ENCODE measurements around the gene NRXN3. TPM values are rescaled to one million over a fixed set of nuclear protein-coding genes. Genes with fewer than 3 reads are reported as not detected.

NRXN3 gene
- total and polyA plus RNA-seq, 2 donors (not counting 1 experiment from before 2014, with no cell fraction given): not detected

- intact Hi-C loops (cut with micrococcal nuclease): no loop called here
- Histone ChIP-seq H3K4me2 (replicated peaks; ENCODE audit: low read depth, low read length, poor library complexity, severe bottlenecking) (no peak overlapping the region), H3K27me3 (replicated peaks in 1 of 4; ENCODE audit: control extremely low read depth in 1 of 4, control insufficient read depth in 3 of 4, insufficient read depth in 4 of 4, low read length in 3 of 4) (no peaks in the 10 kb centered on the region), H3K9me3 (ENCODE audit: control extremely low read depth in 1 of 3, control insufficient read depth in 2 of 3, insufficient read depth in 1 of 3, low read length in 2 of 3) (no peaks in the 10 kb centered on the region), H3K4me3 (ENCODE audit: control extremely low read depth in 1 of 5, extremely low read depth in 1 of 5, insufficient read depth in 1 of 5, low read depth in 2 of 5, low read length in 4 of 5) (no peak overlapping the region), H4K20me1 (ENCODE audit: control insufficient read depth, insufficient read depth, low read length, poor library complexity, severe bottlenecking) (no peaks in the 10 kb centered on the region), H3K36me3 (replicated peaks in 1 of 2; ENCODE audit: control extremely low read depth in 1 of 2, control insufficient read depth in 1 of 2, extremely low read depth in 1 of 2, insufficient read depth in 2 of 2, low read length in 1 of 2) (no peaks in the 10 kb centered on the region), H2AFZ (ENCODE audit: insufficient read depth, low read depth, low read length, poor library complexity, severe bottlenecking) (no peak overlapping the region), H3K9ac (ENCODE audit: low read length) (no peak overlapping the region), H3K27ac (ENCODE audit: low read length in 2 of 2) (no peak overlapping the region), H3K4me1 (ENCODE audit: control insufficient read depth in 2 of 2, insufficient read depth in 2 of 2, low read length in 2 of 2) (no peaks in the 10 kb centered on the region), H3K79me2 (ENCODE audit: control insufficient read depth, insufficient read depth, low read length) (no peaks in the 10 kb centered on the region)
- ATAC-seq (ENCODE audit: low read depth) (no peak), DNase-seq (no peak)
- TF ChIP-seq CTCF (IDR thresholded peaks at IDR 0.05) (no peak), EZH2 (IDR thresholded peaks at IDR 0.05; ENCODE audit: borderline replicate concordance, insufficient read depth, low read depth, low read length, poor library complexity, severe bottlenecking) (no peak)
- no peak overlapping the region for H3K4me3 Mint-ChIP-seq
- no CpG with 5 or more reads among the region's 2 CpGs for WGBS (ENCODE audit: insufficient coverage)
- no peaks in the 10 kb centered on the region for H3K27me3 Mint-ChIP-seq
- ChIA-PET POLR2A (no interaction called here), CTCF (no interaction called here)
- H3K4me1 Mint-ChIP-seq: no peaks in the 10 kb centered on the region
- H3K9me3 Mint-ChIP-seq (ENCODE audit: insufficient read depth): no peaks in the 10 kb centered on the region
- no peak overlapping the region for H3K27ac Mint-ChIP-seq
Observed at GRCh38 chr14:78873581-78873980, 703.4 kb downstream of the NRXN3 start.

GRCh38 chr14:78875049-78875448 lies 704.9 kb downstream of the NRXN3 start:
- H3K27me3 ChIP-seq (replicated peaks in 1 of 4; ENCODE audit: control extremely low read depth in 1 of 4, control insufficient read depth in 3 of 4, insufficient read depth in 4 of 4, low read length in 3 of 4): no peaks in the 10 kb centered on the region
- Mint-ChIP-seq H3K4me1 (no peaks in the 10 kb centered on the region), H3K4me3 (no peak overlapping the region), H3K9me3 (ENCODE audit: insufficient read depth) (no peaks in the 10 kb centered on the region), H3K27me3 (no peaks in the 10 kb centered on the region), H3K27ac (no peak overlapping the region)
- H3K4me2 ChIP-seq (replicated peaks; ENCODE audit: low read depth, low read length, poor library complexity, severe bottlenecking): no peak overlapping the region
- no peaks in the 10 kb centered on the region for H4K20me1 ChIP-seq (ENCODE audit: control insufficient read depth, insufficient read depth, low read length, poor library complexity, severe bottlenecking)
- H3K27ac ChIP-seq (ENCODE audit: low read length in 2 of 2): no peak overlapping the region
- CTCF ChIA-PET: no interaction called here
- no peaks in the 10 kb centered on the region for H3K36me3 ChIP-seq (replicated peaks in 1 of 2; ENCODE audit: control extremely low read depth in 1 of 2, control insufficient read depth in 1 of 2, extremely low read depth in 1 of 2, insufficient read depth in 2 of 2, low read length in 1 of 2)
- no peak for TF ChIP-seq EZH2 (IDR thresholded peaks at IDR 0.05; ENCODE audit: borderline replicate concordance, insufficient read depth, low read depth, low read length, poor library complexity, severe bottlenecking)
- H3K9ac ChIP-seq (ENCODE audit: low read length): no peak overlapping the region
- WGBS (ENCODE audit: insufficient coverage): 33% methylated on average over 1 of the region's 2 CpGs
- POLR2A ChIA-PET: no interaction called here
- H3K4me3 ChIP-seq (ENCODE audit: control extremely low read depth in 1 of 5, extremely low read depth in 1 of 5, insufficient read depth in 1 of 5, low read depth in 2 of 5, low read length in 4 of 5): no peak overlapping the region
- H3K4me1 ChIP-seq (ENCODE audit: control insufficient read depth in 2 of 2, insufficient read depth in 2 of 2, low read length in 2 of 2): no peaks in the 10 kb centered on the region
- no peaks in the 10 kb centered on the region for H3K79me2 ChIP-seq (ENCODE audit: control insufficient read depth, insufficient read depth, low read length)
- H3K9me3 ChIP-seq (ENCODE audit: control extremely low read depth in 1 of 3, control insufficient read depth in 2 of 3, insufficient read depth in 1 of 3, low read length in 2 of 3): no peaks in the 10 kb centered on the region
- intact Hi-C loops (cut with micrococcal nuclease): no loop called here
- no peak for ATAC-seq (ENCODE audit: low read depth)
- H2AFZ ChIP-seq (ENCODE audit: insufficient read depth, low read depth, low read length, poor library complexity, severe bottlenecking): no peak overlapping the region
- no peak for DNase-seq
